GM19351 (cell line): Measurements from ENCODE around the gene EHD1.

Source experiments
- ATAC-seq: cut with Tn5 transposase; IDR thresholded peaks from one replicate; pipeline ENCODE4 v1.9.1; 2021; ENCODE audit warnings: mild to moderate bottlenecking, moderate library complexity; ENCODE audit not compliant: unreplicated experiment

Gene EHD1

DNA sequence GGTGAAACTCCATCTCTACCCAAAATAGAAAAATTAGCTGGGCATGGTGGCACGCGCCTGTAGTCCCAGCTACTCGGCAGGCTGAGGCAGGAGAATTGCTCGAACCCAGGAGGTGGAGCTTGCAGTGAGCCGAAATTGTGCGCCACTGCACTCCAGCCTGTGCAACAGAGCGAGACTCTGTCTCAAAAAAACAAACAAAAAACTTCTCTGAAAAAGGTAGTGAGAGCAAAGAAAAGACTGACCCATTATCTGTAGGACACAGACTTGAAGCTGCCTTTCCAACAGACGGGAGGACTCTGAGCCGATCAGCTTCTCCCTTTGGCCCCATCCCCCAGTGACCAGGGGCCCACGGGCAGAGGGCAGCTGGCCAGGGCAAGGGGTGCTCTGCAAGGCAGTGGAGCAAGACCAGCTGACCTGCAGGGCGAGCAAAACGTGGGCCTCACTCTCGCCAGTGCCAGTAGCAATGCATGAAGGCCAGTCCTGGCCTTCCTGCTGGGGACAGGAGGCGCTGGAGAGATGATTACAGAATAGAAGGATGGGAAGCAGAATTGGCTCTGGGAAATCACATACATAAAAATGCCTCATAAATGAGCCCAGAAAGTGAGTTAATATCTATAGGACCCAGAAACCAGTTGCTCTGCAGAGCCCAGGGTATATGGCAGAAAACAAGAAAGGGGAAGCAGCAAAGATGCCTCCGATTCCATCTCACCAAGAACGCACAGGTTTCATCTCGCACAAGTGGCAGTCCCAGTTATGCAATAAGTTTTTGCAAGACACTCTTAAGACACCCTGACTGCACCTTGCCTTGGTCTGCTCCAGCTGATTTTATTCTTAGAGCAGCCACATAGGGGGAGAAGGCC is 2.8 kb downstream of the EHD1 start:
- no peak for ATAC-seq

DNA sequence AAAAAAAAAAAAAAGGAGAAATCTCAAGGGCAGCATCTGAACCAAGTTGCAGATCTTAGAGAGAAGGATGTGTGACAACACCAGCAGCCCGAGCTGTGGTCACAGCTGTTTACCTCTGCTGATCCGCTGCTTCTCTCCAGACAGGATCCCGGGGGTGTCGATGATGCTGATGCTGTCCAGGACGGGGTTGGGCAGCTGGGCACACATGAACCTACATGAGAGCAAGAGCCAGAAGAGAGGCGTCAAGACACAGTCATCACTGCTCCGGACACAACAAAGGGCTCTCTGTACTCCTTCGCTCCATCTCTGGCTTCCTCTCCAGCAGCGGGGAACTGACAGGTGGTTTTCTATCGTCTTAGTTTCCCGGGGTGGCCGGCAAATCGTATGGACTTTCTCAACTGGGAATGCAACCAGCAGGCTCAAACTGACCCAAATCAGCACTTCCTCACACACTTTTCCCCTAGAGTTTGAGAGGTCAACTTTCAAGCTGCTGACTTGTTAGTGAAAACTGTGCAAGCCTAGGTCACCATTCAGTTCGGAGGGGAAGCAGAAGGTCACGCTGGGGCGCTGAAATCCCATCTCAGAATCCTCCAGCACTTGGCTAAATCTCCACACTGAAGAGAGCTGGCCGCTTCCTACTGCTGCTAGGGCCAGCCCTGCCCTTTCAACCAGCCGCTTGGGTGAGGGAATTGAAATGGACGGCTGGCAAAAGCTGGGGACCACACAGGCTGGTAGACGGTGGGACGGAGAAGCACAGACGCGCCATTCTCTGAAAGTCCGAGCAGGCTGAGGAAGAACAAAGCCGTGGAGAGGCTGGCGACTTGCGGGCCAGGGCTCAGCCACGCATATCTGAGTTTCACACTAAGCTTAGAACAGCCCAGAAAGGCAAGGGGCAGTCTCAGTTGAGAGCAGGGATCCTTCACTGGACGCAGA is 3.8 kb downstream of the EHD1 start:
- no peak for ATAC-seq

DNA sequence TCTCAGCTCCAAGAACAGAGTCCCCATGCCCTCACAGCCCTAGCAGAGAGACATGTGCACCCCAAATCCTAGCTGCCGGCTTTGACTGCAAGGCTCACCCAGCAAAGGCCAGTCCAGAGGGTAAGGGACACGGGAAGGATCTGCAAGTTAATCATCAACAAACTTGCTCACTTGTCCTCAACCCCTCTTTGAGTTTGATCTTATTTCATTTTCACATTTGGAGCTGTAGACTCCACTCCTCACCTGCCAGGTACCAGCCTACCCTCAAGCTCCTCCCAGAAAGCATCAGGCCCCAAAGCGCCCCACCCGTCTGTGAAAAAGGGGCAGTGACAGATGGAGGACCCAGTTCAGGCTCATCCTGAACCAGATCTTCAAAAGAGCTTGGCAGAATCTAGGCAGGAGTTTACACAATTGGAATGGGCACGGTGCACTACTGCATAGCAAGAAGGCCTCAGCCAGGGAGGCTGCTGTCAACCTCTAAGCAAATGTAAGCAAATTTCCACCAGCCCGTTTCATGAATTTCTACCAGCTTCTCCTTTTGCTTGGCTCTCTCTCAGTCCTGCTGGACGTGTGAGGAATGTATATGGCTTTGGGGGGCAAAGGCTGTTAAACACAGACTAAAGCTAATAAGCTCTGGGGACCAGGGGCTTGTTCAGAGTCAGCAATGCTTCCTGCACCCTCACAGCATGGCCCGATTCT is 5.5 kb downstream of the EHD1 start:
- ATAC-seq: no peak

DNA sequence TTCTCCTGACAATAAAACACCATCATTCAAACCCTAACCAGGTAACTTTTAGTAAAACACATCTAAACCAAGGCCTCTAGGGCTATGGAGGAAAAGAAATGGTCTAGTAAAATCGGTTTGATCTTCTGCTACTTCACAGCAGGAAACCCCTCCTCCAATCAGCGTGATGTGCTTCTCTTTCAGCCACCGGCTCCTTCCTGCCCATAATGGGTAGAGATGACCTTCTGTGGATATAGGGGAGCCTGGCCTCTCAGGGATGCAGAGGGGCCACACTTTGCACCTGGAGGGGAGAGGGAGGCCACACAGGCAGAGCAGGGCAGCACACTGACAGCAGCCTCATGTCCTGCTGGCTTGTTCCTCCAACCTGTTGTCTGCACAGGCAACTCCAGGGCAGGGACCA is 6.9 kb downstream of the EHD1 start:
- no peak for ATAC-seq

DNA sequence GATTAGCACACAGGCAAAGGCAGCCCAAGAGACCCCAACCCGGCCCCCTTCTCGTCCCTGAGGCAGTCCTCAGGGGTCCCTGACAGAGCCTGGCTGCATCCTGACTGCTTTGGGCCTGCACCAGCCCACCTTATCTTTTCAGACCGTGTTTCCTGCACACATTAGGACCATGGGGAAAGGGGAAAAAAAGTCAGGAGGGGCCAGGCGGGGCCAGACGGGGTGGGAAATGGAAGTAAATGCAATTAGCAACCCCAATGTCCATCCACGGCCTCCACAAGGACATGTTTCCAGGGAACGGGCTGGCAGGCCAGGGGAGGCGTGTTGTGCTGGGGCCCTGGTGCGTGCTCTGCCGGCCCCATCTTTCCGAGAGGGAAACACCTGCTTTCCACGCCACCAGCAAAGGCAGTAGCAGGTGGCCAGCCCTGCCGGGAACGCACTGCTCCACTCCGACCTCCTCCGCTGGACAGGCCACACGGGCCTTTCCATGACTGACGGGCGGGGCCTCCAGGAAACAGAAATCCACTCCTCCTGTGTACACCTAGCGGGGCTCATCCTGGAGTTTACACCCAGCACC is 7.4 kb downstream of the EHD1 start:
- no peak for ATAC-seq

DNA sequence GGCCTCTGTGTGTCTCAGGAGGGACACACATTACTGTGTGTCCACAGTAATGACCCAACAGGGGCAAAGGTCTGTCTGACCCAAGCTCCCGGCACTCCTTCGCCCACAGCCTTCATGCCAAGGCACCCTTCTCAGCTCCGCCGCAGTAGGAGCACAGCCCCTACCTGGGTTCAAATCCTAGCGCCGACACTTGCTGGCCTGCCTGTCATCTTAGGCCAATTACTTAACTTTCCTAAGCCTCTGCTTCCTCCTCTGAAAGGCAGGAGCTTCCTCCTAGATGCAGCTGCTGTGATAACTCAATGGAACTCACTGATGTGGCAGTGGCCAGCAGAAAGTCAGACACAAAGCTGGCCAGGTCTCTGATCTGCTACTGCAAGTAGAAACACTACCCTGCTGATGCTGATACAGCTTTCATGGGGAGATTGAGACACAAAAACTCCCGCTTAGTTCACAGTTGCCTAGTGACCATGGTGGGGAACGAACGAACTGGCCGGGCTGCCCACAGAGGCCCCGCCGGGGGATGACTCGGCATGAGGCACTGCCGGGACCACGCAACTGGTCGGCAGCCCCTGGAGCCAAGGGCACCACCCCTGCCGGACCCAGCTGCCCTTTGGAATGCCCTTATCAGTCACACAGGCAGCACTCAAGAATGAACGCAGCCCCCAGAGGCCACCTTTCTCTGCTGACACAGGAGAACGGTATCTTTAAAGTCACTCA is 8.1 kb downstream of the EHD1 start:
- no peak for ATAC-seq

DNA sequence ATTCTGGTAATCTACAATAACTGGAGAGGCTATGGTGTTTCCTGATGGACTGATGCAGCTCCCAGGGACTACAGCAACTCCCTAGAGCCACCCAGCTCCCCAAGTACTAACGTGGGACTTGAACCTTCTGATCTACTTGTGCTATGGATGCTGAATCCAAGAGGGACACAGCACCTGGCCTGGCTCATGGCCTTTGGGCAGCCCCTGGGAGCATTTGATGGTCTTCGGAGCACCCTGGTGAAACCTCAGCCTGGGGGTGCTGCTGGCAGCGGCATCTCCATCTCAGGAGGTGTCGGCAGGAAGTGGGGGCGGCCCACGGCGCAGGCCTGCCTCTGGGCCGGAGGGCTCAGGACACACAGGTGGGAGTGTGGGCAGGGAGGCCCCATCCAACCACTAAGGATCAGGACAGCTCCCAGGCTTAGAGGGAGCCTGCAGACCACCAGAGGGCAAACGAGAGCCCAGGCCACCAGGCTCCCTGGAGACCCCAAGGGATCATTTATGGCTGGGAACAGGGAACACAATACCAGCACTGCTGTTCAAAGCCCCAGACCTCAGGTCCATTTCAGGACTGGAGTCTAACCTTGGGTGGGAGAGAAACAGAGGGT is 8.7 kb downstream of the EHD1 start:
- no peak for ATAC-seq

DNA sequence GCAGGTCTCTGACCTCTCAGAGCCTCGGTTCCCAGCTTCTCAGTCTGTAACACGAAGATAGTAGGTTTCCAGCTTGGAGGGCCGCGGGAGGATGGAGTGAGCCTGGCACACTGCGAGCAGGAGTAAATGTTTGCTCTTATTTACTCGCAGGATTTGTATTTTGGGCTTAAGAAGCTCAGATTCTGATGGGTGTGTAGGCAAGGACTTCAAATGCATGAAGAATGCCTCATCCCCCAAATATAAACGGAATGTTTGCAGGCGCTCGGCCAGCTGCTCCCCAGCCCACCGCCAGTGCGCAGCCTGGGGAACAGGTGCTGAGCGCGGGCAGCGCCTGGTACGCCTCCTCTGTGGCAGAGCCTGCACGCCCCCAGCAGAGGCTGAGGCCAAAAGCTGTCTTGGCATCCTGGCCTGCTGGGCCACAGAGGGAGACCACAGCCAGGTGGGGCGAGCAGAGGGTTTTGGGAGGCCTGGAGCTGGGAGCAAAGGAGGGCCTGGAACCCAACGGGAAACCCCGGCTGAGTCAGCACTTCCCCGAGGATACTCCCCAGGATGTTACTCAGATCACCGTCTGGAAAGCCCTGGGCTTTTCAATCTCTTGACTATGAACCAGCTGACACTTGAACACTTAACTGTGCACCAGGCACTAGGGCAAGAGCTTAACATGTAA is 9.4 kb downstream of the EHD1 start:
- no peak for ATAC-seq

DNA sequence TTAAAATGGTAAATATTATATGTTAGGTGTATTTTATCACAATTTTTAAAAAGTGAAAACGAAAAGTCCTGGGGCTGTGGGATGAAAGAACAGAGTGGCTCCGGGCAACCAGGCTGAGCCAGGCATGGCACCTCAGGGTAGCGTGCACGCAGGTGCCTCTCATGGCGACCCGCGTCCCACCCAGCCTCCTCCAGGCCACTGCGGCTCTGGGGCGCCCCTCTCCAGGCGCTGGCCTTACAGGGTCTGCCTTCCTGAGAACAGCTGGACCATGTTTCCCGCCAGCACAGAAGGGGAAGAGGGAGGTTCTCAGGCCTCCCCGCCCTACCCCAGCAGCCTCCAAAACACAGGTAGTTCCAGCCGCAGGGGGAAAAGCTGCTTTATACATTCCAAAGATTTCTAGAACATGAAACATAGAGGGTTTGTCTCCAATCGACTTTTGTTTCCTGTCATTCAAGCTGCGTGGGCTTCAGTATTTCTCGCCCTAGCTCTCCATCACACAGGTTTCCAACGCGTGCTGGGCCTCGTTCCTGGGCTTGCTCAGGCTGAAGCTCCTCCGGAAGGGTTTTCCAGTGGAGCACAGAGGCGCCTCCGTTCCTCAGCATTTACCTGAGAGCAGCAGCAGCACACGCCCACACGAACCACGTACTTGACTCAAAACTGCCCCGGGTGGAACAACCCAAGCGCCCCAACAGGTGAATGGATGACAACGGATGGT is 10.5 kb downstream of the EHD1 start:
- no peak for ATAC-seq

DNA sequence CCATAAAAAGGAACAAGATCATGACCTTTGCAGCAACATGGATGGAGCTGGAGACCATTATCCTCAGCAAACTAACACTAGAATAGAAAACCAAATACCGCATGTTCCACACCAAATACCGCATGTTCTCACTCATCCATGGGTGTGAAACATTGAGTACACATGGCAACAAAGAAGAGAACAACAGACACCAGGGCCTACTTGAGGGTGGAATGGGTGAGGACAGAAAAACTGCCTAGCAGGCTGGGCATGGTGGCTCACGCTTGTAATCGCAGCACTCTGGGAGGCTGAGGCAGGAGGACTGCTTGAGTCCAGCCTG is 12.3 kb downstream of the EHD1 start:
- no peak for ATAC-seq

DNA sequence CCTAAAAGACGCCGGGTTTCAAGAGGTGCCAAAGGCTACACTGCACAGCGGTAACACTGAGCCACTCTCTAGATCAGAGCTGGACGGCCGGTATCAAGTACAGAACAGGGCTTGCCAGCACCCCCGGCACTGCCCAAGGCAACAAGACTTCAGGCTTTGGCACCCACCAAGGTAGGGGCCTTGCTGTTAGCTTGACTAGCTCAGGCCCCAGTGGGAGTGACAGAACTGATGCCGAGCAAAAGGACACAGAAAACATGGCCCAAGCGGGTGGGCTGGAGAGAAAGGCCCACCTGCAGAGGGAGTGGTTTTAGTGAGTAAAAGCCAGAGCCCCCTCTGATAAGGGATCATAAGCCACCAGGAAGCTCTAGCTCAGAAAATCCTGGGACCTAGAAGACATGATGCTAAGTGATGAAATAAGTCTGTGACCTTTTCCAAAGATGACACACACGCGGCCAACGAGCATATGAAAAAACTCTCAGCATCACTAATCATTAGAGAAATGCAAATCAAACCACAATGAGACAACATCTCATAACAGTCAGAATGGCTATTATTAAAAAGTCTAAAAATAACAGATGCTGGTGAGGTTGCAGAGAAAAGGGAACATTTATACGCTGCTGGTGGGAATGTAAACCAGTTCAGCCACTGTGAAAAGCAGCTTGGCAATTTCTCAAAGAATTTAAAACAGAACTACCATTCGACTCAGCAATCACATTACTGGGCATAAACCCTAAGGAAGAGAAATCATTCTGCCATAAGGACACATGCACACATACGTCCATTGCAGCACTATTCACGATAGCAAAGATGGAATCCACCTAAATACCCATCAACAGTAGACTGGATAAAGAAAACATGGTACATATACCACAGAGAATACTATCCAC is 12.9 kb downstream of the EHD1 start:
- no peak for ATAC-seq

DNA sequence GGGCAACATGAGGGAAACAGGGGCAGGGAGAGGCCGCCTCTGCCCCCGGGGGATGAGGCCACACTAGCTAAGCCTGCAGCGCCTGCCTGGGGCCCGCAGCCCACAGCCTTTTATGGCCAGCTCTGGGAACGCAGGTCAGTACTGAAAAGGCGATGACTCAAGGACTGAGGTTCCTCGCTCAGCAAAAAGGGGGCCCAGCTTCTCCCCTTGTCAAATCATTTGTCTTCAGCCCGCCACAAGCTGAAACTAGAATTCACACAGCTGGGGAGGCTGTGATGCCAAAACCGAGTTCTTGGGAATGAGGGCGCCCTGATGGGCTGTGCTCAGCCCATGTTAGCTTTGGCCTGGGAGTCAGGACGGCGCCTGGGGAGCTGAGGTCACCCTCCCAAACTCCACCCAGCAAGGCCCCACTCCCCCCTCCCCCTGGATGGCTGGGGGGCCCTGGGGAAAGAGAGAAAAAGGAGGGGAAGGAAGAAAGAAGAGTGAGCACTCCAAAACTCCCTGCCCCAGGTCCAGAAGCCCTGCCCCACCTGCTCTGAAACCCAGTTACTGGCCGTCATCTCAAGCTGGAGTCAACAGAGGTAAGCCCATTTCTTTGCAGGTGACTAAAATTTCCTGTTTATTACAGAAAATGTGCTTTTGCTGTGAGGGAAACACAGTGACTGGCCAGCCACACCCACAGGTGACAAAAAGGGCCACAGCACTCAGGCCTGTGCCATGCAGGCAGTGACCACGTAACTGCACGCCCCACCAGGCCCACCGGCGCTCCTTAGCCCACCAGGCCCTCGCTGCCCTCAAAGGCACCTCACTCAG is 13.7 kb downstream of the EHD1 start:
- ATAC-seq: no peak

DNA sequence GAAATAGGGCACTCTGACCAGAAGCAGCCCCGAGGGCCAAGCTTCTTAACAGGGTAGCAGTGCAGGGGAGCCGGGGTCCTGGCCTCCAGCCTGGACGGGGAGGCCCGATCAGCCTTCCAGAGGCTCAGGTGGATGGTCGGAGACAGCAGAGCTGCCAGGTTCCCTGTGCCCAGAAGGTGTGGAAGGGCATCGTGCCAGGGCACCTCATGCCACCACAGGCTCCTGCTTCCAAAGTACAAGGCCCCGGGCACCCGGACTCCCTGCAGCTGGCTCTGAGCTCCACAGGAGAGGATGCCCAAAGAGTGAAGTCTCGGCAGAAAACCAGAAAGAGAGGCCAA is 14.3 kb downstream of the EHD1 start:
- ATAC-seq: no peak

DNA sequence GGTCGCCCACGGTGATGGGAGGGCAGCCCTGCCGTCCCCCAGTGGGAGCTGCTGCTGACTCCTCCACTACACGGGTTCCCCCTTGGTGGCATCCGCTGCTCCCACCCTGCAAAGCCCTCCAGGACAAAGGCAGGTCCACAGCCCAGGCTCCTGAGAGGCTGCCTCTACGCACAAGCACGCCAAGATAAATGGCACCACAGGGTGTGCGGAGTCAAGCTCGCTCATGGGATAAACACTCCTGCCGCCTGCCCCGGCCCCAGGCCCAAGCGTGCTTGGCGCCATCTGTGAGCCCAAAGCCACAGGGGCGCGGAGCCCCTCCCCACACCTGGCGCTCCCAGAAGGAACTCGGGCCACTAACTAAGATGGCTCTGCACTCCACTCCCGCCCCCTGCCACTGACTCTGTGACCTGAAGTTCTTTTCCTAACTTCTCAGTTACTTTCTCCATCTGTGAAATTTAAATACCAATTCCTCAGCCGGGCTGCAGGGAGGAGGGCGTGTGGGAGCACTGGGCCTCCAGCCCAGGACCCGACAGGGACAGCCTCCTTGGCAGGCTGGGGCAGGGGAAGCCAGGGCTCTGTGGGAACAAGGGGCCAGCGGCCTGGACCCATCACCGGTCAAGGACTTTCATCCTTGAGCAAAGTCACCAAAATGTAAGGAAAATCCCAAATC is 14.9 kb downstream of the EHD1 start:
- ATAC-seq: no peak

DNA sequence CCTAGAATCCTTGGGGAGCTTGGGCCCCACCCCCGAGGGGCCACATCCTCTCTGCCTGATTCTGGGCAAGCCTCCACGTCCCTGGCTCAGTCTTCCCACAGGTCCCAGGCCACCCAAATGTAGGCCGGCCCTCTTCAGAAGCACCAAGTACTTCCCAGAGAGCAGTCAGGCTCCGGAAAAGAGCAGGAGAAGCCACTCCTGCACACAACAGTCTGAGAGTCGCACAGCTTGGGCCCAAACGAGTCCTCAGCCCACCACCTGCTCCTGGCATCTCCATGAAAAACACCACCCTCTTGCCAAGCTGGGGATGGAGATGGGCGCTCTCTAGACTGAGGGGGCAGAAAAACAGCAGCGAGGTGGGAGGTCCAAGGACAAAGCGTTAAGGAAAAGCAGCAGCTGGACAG is 15.4 kb downstream of the EHD1 start:
- no peak for ATAC-seq

DNA sequence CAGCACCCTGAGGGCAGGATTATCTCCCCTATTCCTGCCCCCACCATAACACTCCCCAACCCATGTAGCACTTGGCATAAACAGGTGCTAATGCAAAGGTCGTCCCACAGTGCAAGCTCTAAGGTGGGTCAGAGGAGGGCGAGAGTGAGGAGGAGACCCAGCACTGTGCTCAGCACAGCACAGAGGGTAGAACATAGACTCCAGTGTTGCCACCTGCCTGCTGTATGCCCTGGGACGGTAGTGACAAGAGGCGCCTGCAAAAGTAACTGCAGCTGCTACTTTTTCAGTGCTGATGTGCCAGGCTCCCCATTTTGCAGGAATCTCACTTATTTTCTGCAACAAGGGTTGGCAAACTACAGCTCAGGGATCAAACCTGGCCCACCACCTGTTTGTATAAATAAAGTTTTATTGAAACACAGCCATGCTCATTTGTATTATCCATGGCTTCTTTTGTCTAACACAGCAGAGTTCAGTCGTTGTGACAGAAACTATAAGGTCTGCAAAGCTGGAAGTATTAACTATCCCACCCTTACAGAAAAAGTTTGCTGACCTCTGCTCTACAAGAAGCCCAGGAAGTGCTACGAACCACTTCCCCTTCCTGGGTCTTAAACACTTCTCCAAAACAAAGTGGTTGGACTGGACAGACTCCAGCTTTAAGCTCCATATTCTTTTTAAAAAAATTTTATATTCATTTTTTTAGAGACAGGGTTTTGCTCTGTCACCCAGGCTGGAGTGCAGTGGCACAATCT is 17.0 kb downstream of the EHD1 start:
- ATAC-seq: no peak
